HuH-7 (cell line): Measurements from ENCODE around the gene NUP107.
"Not testable (repeated sequence)": the region's sequence is repeated elsewhere in the genome, so short reads cannot be mapped to it uniquely, and the experiment has no call there.

Experiments
- DNase-seq: peaks from one replicate; pipeline ENCODE4 v3.0.0; 2011; ENCODE audit warnings: low spot score

NUP107 gene

GRCh38 chr12:68686595-68687521 is at the start of gene NUP107:
TSS of gene NUP107 (plus strand) at chr12:68686978. CDS start at chr12:68687066, 88 bp downstream.
- peak; percentile 90 for DNase-seq

- not testable (repeated sequence) for DNase-seq
Observed at GRCh38 chr12:68637439-68637838, 49.3 kb upstream of the NUP107 start.

- no peak for DNase-seq
Observed at GRCh38 chr12:68638171-68638570, 48.6 kb upstream of the NUP107 start.

- DNase-seq = no peak
Observed at GRCh38 chr12:68638721-68639395, 47.9 kb upstream of the NUP107 start.

- no peak for DNase-seq
Observed at GRCh38 chr12:68639396-68639767, 47.4 kb upstream of the NUP107 start.

- DNase-seq = no peak
Observed at GRCh38 chr12:68641138-68641537, 45.6 kb upstream of the NUP107 start.

- DNase-seq = no peak
Observed at GRCh38 chr12:68646484-68646883, 40.3 kb upstream of the NUP107 start.

- DNase-seq = no peak
Observed at GRCh38 chr12:68647507-68647906, 39.3 kb upstream of the NUP107 start.

- DNase-seq = no peak
Observed at GRCh38 chr12:68648179-68648578, 38.6 kb upstream of the NUP107 start.

GRCh38 chr12:68665016-68665569 is 21.7 kb upstream of the NUP107 start:
- DNase-seq = peak; percentile 20

GRCh38 chr12:68667291-68667690 is 19.5 kb upstream of the NUP107 start:
- DNase-seq = no peak

GRCh38 chr12:68667896-68668295 is 18.9 kb upstream of the NUP107 start:
- no peak for DNase-seq

- DNase-seq = no peak
Observed at GRCh38 chr12:68671179-68671578, 15.6 kb upstream of the NUP107 start.

GRCh38 chr12:68673788-68674187 is 13.0 kb upstream of the NUP107 start:
- DNase-seq = no peak

- DNase-seq = no peak
Observed at GRCh38 chr12:68674376-68674775, 12.4 kb upstream of the NUP107 start.

- DNase-seq = no peak
Observed at GRCh38 chr12:68675101-68675842, 11.5 kb upstream of the NUP107 start.

- DNase-seq = not testable (repeated sequence)
Observed at GRCh38 chr12:68676854-68677253, 9.9 kb upstream of the NUP107 start.

- no peak for DNase-seq
Observed at GRCh38 chr12:68686262-68686594, 550 bp upstream of the NUP107 start.

GRCh38 chr12:68695454-68695853 is 8.7 kb downstream of the NUP107 start:
- no peak for DNase-seq

GRCh38 chr12:68699486-68699885 is 12.7 kb downstream of the NUP107 start:
- DNase-seq = no peak

GRCh38 chr12:68727776-68728175 is 41.0 kb downstream of the NUP107 start:
- no peak for DNase-seq

GRCh38 chr12:68733661-68734071 is 46.9 kb downstream of the NUP107 start:
- no peak for DNase-seq
